GM18867 (cell line): ENCODE results near the gene LRRC8A.
"Not testable (repeated sequence)": the region's sequence is repeated elsewhere in the genome, so short reads cannot be mapped to it uniquely, and the experiment has no call there.

Source experiments
- ATAC-seq: cut with Tn5 transposase; IDR thresholded peaks from one replicate; pipeline ENCODE4 v1.9.1; 2021; ENCODE audit warnings: mild to moderate bottlenecking, moderate library complexity; ENCODE audit not compliant: unreplicated experiment

The LRRC8A gene

DNA sequence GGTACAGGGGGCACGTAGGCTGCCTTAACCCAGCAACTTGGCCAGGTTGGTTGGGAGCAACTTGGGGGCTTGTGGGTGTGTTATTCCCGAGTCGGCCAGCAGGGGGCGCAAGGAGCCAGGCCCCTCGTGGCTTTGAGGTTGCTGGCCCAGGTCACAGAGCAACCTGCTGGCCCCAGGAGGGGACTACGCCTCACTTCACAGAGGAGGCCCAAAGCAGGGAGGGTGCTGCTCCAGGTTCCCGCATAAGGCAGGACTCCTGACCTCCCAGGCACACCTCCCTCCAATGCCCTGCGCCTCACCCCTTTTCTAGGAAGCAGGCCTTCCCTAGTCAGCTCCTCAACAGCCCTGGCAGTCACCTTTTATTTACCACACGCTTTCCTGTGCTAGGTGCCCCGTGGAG is 18.3 kb upstream of the LRRC8A start:
- ATAC-seq, result peak; percentile 54

DNA sequence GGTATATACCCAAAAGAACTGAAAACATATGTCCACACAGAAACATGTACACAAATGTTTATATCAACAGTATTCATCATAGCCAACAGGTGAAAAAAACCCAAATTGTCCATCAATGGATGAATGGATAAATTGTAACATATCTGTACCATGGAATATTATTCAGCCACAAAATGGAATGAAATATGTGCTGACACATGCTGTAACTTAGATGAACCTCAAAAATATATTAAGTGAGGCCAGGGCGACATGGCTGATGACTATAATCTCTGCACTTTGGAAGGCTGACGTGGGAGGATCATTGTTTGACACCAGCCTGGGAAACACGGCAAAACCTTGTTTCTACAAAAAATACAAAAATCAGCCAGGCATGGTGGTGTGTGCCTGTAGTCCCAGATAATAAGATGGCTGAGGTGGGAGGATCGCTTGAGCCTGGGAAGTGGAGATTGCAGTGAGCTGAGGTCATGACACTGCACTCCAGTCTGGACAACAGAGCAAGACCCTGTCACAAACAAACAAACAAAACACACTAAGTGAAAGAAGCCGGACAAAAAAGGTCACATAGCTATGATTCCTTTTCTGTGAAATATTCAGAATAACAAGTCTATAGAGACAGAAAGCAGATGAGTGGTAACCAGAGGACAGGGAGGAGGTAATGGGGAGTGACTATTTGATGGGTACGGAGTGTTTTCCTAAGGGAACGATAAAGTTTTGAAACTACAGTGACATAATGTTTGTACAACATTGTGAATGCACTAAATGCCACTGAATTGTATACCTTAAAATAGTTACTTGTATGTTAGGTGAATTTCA is 11.6 kb upstream of the LRRC8A start:
- ATAC-seq, result no peak

DNA sequence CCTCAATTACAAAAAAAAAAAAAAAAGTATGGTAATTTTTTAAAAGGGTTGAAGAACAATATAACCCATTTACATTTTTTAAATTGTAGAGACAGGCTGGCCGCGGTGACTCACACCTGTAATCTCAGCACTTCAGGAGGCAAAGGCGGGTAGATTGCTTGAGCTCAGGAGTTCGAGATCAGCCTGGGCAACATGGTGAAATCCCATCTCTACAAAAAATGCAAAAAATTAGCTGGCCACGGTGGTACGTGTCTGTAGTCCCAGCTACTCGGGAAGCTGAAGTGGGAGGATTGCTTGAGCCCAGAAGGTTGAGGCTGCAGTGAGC is 11.0 kb upstream of the LRRC8A start:
- not testable (repeated sequence) for ATAC-seq

DNA sequence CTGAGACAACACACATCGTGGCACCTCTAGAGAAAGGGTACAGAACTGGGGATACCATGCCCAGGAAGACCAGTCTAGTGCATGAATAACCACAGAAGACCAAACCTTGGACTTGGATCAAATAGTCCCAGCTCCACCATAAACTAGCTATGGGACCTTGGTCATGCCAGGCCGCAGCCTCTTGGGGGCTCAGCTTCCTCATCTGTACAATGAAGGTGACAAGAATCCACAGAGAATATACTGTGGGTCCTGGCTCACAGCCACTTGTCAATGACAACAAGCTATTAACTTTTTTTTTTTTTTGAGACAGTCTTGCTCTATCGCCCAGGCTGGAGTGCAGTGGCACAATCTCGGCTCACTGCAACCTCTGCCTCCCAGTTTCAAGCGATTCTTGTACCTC is 4.1 kb upstream of the LRRC8A start:
- no peak for ATAC-seq

DNA sequence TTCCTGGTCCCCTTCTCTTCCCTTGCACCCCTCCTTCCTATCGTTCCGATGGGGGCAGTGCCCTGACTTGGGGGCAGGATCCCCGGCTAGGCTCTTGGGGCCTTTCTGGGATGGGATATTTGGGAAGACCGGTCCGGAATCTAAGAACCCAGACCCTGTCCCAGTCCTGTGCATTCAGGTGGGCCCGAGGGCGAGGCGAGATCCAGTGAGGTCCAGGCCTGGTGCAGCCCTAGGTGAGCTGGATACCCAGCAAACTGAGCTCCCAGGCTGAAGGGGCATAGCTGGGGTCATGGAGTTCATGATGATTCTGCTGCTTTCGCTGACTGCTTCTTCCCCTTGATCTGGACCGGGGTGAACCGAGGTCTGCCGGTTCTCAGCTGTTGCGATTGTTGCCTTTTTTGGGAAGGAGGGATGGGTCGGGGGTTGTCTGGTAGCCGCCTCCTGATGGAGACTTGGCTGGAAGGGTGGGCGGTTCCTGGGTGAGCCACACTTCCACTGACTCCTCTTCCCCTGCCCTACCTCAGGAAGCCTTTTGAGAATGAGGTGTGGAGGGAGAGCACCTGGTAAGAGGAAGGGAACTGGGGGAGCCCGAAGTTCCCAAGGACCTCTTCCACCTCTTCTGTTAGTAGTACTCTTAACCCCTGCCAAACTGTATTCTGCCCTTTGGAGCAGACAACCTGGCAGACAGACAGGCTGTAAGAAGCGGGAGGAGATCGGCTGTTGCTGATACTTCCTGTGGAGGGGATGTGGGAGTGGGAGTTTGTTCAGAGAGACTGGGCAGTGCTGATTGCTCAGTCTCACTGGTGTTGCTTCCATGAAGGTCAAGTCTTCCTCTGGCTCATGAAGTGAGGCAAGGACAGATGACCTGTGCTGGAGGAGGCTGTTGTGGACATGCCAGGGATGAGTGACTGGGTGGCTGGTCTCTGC is 1.0 kb downstream of the LRRC8A start:
- ATAC-seq, result no peak

DNA sequence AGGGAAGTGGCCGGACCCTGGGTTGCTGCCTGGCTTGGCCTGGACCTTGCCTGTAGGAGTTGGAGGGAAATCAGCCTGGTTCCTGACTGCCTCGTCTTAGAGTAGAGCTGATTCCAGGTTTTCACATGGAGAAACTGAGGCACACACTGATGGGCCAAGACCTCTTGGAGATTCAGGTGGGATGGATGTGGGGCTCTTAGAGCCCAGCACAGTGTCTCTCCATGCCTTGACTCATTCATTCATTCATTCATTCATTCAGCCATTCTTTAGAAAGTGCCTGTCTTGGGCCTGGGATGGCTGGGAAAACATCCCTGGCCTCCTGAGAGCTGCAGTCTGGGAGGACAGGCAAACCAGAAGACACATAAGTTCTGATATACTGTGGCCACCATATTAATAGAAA is 2.2 kb downstream of the LRRC8A start:
- ATAC-seq, result no peak

DNA sequence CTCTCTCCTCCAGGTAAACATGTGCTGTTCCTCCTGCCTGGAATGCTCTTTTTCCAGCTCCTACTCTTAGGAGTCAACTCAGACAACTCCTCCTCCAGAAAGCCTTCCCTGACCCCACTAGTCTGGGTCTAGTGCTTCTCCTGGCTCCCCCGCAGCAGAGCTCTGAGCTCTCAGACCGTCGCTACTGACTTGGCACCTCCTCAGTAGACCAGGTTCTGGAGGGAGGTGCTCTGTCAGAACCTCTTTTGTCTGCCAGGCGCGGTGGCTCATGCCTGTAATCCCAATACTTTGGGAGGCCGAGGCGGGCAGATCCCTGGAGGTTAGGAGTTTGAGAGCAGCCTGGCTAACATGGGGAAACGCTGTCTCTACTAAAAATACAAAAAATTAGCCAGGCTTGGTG is 3.4 kb downstream of the LRRC8A start:
- no peak for ATAC-seq

DNA sequence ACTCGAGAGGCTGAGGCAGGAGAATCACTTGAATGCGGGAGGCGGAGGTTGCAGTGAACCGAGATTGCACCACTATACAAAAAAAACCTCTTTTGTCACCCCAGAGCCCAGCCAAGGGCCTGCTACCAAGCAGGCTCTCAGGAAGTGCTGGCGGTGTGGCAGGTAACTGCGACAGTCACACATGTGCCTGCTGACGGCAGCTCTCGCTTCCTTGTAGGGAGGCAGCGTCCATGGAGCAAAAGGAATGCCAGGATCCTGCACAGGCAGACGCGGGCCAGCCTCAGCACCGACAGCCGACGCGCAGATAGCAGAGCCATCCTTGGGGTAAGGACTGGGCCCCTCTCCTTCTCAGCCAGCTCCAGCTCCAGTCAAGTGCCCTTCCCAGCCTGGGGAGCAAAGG is 3.9 kb downstream of the LRRC8A start:
- no peak for ATAC-seq

DNA sequence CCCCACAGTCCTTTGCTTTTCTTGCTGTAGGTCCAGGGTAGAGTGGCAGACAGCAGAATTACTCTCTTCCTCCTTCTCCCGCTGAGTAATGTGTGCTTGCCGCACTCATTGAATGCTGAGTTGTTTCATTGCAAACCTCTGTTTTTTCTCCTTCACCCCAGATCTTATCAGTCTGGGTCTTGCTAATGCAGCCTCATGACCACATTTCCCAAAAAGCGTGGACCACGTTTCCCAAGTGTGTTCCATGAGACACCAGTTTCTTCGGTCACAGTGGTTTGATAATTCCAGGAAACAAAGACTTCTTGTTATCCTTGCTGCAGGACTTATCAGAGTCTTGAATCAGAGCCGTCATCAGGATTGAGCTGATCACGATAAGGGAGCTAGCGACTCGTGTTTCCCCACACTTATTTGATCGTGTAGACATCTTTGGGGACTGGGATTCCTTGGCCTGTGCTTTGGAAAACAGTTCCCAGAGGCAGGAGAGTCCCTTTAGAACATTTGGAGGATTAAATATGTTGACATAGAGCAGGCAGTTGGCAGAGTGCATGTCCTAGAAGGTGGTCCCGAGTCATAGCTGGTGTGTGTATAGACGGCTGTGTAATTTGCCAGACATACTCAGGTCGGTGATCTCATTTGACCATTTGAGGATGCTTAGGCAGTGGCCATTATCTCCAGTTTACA is 4.4 kb downstream of the LRRC8A start:
- no peak for ATAC-seq

DNA sequence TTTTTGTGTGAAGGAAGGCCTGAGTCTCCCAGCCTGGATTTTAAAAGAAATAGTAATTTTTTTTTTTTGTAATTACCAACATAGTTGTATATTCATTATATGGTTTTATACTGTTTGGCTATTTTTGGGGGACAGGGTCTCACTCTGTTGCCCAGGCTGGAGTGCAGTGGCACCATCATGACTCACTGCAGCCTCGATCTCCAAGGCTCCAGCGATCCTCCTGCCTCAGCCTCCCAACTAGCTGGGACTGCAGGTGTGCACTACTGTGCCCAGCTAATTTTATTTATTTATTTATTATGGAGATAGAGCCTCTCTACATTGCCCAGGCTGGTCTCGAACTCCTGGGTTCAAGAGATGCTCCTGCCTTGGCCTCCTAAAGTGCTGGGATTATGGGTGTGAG is 5.1 kb downstream of the LRRC8A start:
- no peak for ATAC-seq

DNA sequence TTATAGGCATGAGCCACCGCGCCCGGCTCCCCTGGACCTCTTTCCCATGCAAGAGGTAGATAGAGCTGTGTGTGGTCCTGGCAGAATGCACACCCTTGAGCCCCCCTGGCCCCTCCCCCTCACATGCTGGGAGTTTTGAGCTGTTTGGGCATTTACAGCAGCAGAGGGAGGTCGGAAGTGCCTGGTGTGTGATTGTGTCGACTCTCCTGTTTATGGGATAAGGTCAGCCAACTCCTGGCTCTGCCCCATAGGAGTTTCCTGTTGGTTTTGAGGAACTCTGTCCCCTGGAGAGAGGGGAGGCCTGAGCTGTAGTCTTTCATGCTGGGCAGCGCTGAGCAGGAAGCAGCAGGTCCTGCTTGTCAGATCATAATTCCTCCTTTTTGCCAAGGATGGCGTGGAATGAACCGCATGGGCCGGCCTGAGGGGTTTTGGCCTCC is 6.0 kb downstream of the LRRC8A start:
- ATAC-seq, result no peak

DNA sequence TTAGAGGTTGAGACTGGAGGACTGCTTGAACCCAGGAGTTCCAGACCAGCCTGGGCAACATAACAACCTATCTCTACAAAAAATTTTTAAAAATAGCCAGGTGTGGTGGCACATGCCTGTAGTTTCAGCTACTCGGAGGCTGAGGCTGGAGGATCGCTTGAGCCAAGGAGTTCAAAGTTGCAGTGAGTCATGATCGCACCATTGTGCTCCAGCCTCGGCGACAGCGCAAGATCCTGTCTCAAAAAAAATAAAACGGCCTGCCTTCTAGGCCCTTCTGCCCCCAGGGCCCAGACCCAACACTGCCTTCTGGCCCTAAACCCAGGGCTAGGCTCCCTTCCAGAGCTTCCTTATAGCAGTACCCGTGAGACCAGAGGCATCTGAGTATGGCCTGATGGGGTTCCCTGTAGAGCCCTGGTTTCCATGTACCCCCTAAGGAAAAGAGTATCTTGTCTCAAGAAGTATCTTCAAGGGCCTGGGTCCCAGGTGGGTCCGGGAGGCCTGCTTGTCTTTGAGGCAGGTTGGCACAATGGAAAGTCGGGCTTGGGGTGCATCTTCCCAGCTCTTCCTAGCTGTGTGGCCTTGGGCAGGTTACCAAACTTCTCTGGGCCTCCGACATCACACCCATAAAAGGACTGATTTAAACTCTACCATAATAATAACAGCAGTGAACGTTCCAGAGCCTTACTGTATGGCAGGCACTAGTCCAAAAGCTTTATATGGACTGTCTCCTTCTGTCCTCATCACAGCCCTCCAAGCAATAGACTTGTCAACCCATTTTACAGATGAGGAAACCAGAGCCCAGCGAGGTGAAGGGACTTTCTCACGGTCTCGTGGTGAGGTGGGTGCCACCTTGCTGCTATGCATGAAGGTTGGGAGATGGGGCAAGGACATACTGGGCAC is 9.6 kb downstream of the LRRC8A start:
- no peak for ATAC-seq

DNA sequence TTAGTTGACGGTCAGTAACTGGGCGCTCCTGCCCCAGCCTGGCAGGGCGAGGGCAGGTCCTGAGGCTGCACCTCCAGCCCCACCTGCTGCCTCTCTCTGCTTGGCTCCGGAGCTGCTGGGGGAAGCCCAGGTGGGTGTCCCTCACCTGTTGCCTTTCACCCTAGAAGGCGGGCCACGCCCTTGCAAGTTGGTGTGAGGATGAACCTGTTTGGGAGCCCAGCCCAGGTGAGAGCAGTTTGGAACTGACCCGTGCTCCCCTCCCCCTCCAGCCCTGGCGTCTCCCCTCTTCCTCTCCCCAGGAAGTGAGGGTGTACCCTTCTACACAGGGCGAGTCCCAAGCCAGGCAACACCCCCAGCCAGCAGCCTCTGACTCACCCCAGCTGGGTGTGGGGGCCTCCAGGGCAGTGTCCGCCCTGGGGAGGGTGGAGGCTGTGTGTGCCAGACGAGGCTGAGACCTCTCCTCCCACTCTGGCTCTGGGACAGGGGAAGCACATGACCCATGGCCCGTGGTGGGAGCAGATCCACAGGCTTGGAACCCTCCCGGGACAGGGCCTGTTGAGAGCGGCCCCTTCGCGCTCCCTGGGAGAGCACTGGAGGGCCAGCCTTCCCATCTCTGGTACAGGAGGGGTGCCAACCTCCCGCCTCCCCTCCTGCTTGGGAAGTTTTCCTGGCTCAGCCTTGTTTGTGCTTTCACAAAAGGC is 10.4 kb downstream of the LRRC8A start:
- ATAC-seq, result no peak

DNA sequence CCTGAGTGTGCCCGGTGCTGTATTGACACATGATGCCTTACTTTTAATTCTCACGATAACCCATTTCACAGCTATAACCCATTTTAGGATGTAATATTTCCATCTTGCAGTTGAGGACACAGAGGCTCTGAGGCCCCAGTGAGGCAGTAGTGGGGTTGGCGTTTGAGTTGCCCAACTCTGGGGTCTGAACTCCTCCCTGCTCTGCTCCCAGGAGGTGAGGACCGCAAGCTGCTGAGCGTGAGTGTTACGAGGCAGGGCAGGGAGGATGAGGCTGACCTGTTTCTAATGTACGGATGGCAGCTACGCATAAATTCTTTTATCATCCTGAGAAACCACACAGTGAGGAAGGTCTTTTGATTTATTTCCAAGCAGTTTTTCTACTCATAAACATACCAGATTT is 11.4 kb downstream of the LRRC8A start:
- ATAC-seq, result no peak

DNA sequence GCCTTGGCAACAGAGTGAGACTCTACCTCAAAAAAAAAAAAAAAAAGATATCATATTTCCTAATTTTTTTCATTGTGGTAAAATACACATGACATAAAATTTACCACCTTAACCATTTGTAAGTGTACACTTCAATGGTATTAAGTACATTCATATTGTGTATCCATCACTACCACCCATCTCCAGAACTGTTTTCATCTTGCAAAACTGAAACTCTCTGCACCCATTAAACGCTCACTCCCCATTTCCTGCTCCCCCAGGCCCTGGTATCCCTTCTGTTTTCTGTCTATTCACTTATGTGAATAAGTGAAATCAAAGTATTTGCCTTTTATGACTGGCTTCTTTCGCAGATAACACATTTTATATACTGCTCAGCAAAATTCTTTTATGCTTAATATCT is 12.8 kb downstream of the LRRC8A start:
- no peak for ATAC-seq

DNA sequence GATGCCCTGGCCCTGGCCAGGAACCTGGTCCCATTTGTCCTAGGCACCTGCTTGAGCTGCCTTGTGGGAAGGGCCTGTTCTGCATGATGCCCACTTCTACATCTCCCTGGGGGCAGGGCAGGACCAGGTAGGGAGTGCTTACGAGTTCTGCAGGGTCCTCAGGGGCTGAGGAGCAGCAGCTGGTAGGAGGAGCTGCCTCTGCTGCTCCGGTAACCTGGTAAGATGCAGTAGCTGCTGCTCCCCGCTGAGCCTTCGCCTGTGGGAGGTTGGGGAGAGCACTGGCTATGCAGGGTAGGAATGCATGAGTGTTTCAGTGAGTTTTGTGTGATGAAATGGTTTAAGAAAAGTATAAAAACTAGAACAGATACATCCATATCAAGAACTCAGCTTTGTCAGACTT is 13.6 kb downstream of the LRRC8A start:
- ATAC-seq, result no peak

DNA sequence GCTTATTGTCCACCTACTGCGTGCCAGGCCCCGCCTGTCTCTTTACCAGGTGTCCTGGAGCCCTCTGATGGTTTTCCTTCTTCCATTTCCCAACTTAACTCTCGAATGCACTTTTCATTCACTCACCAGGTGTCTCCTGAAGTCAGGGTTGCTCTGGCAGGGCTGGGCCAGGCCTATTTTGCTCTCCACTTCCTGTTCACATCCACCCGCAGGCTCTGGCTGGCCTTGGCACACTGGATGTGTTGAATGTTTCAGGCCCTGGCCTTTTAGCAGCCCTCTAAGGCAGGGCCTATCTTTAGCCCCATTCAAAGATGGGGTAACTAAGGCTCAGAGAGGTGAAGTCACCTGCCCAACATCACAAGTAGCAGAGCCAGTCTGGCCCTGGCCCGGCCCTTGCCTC is 16.4 kb downstream of the LRRC8A start:
- ATAC-seq, result no peak

DNA sequence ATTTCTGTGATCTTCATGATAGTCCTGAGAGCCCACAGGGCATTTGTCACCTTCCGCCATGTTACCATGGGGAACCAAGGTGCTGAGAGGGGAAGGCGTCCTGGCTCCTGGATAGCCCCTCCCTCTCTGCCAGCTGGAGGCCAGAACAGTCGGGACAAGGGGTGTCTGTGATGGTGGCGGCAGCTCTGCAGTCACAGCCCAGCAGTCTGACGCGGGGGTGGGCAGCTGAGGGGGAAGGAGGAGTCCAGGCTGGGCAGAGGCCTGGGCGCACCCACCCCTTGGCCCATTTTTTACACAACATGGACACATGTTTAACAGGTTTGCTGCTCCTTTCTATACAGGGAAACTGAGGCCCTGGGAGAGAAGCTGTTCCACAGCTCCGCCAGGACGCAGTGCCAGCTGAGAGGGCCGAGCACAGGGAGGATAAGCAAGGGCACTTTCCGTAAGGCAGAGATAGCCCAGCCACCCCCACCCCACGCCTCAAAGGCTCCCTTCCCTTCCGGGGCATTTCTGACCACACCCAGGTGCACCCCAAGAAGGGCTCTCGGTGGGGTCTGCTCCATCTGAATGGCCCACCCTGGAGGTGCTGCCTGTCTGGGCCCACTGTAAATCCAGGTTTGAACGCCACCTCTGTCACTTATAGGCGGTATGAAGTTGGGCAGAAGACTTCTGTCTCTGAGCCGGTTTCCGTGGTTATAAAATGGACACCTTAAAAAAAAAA is 17.1 kb downstream of the LRRC8A start:
- ATAC-seq, result no peak

DNA sequence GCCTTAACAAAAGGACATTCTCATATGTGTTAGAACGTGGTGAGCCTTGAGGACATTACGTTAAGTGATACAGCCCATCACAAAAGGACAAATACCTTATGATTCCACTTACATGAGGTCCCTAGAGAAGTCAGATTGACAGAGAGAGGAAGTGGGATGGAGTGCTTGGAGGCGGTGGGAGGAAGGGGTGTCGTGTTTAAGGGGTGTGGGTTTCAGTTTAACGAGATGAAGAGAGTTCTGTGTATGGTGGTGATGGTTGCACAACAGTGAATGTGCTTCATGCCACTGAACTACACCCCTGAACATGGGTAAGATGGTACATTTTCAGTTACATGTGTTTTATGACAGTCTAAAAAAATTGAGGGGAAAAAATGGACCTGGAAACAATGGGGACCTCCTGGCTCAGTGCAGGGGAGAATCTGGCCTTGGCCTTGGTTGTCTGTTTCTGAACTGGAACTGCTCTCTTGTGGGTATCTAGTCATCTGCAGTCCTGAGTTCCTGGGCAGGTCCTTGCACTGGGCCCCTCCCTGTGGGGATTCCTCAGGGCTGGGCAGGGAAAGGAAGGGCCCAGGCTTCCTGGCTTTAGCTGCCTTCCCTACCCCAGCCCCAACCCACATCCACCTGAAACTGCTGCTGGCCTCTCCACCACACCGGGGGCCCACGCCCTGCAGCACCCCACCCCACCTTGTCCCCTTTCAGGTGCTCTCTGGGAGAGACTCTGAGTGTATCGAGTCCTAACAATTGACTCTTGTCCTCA is 17.8 kb downstream of the LRRC8A start:
- ATAC-seq, result no peak
